SK-N-SH treated with all-trans-retinoic acid at 6 μM for 48 hours (cell line): ENCODE results near the gene CACNA2D3.

Source experiments
- ATAC-seq: fragments of 200-7000 bp; cut with Tn5 transposase; 3 replicates; pipeline ENCODE4 v1.9.1; 2020; ENCODE audit warnings: mild to moderate bottlenecking, moderate library complexity
- ARNTL ChIP-seq: fragments of 450-650 bp; formaldehyde crosslinking; IDR thresholded peaks from 2 replicates; pipeline ENCODE4 v1.5.0; 2020; ENCODE audit warnings: low read depth, mild to moderate bottlenecking, moderate library complexity, borderline replicate concordance
- BACH2 ChIP-seq: fragments of 250-450 bp; sonication (Bioruptor Pico); IDR thresholded peaks from 2 replicates; pipeline ENCODE4 v1.9.0; 2021; ENCODE audit warnings: mild to moderate bottlenecking, borderline replicate concordance
- CREB5 ChIP-seq: fragments of 250-450 bp; sonication (Bioruptor Pico); IDR thresholded peaks from 2 replicates; pipeline ENCODE4 v1.5.1; 2020; ENCODE audit warnings: low read depth, mild to moderate bottlenecking, moderate library complexity
- CSDC2 ChIP-seq: fragments of 250-450 bp; sonication (Bioruptor Pico); IDR thresholded peaks from 2 replicates; pipeline ENCODE4 v1.5.0; 2020; ENCODE audit warnings: mild to moderate bottlenecking, moderate library complexity
- CSRNP3 ChIP-seq: fragments of 250-450 bp; sonication (Bioruptor Pico); IDR thresholded peaks from 2 replicates; pipeline ENCODE4 v1.5.1; 2021; ENCODE audit warnings: mild to moderate bottlenecking, moderate library complexity
- ESRRG ChIP-seq: fragments of 250-450 bp; sonication (Bioruptor Pico); IDR thresholded peaks from 2 replicates; pipeline ENCODE4 v1.6.1; 2021; ENCODE audit warnings: mild to moderate bottlenecking
- GLIS3 ChIP-seq: fragments of 250-450 bp; sonication (Bioruptor Pico); IDR thresholded peaks from 2 replicates; pipeline ENCODE4 v1.5.0; 2020; ENCODE audit warnings: mild to moderate bottlenecking, moderate library complexity
- ISL1 ChIP-seq: fragments of 250-450 bp; sonication (Bioruptor Pico); IDR thresholded peaks from 2 replicates; pipeline ENCODE4 v2.1.2; 2022; ENCODE audit warnings: mild to moderate bottlenecking, moderate library complexity
- OSR1 ChIP-seq: fragments of 250-450 bp; sonication (Bioruptor Pico); IDR thresholded peaks from 2 replicates; pipeline ENCODE4 v1.8.0; 2022; ENCODE audit warnings: moderate library complexity, mild to moderate bottlenecking, inconsistent platforms
- POU6F1 ChIP-seq: fragments of 250-450 bp; sonication (Bioruptor Pico); IDR thresholded peaks from 2 replicates; pipeline ENCODE4 v1.8.0; 2021; ENCODE audit warnings: low read depth, mild to moderate bottlenecking, moderate library complexity, borderline replicate concordance
- PPARA ChIP-seq: fragments of 250-450 bp; sonication (Bioruptor Pico); IDR thresholded peaks from 2 replicates; pipeline ENCODE4 v1.5.0; 2020; ENCODE audit warnings: mild to moderate bottlenecking, borderline replicate concordance
- RARB ChIP-seq: fragments of 250-450 bp; sonication (Bioruptor Pico); IDR thresholded peaks from 2 replicates; pipeline ENCODE4 v1.8.0; 2021; ENCODE audit warnings: mild to moderate bottlenecking, moderate library complexity
- SNAI2 ChIP-seq: fragments of 250-450 bp; sonication (Bioruptor Pico); IDR thresholded peaks from 2 replicates; pipeline ENCODE4 v1.5.0; 2020; ENCODE audit warnings: mild to moderate bottlenecking, moderate library complexity
- TCF4 ChIP-seq: fragments of 250-450 bp; sonication (Bioruptor Pico); IDR thresholded peaks from 2 replicates; pipeline ENCODE4 v1.8.0; 2021; ENCODE audit warnings: mild to moderate bottlenecking, moderate library complexity, borderline replicate concordance
- ZC3H10 ChIP-seq: fragments of 250-450 bp; sonication (Bioruptor Pico); IDR thresholded peaks from 2 replicates; pipeline ENCODE4 v1.5.1; 2021; ENCODE audit warnings: mild to moderate bottlenecking, moderate library complexity
- ZFP3 ChIP-seq: fragments of 250-450 bp; sonication (Bioruptor Pico); IDR thresholded peaks from 2 replicates; pipeline ENCODE4 v1.5.0; 2020; ENCODE audit warnings: mild to moderate bottlenecking, moderate library complexity
- ZFP30 ChIP-seq: fragments of 450-650 bp; formaldehyde crosslinking; IDR thresholded peaks from 2 replicates; pipeline ENCODE4 v1.5.0; 2022; ENCODE audit warnings: mild to moderate bottlenecking, moderate library complexity
- ZNF70 ChIP-seq: fragments of 450-650 bp; formaldehyde crosslinking; IDR thresholded peaks from 2 replicates; pipeline ENCODE4 v1.5.0; 2020; ENCODE audit warnings: mild to moderate bottlenecking, moderate library complexity
- ZNF8 ChIP-seq: fragments of 450-650 bp; formaldehyde crosslinking; IDR thresholded peaks from 2 replicates; pipeline ENCODE4 v1.5.0; 2020; ENCODE audit warnings: mild to moderate bottlenecking, moderate library complexity
- TF ChIP-seq, protein P1 (sequence below): fragments of 250-450 bp; sonication (Bioruptor Pico); IDR thresholded peaks from 2 replicates; pipeline ENCODE4 v1.8.0; 2020; ENCODE audit warnings: mild to moderate bottlenecking, moderate library complexity, borderline replicate concordance

Gene CACNA2D3

DNA sequence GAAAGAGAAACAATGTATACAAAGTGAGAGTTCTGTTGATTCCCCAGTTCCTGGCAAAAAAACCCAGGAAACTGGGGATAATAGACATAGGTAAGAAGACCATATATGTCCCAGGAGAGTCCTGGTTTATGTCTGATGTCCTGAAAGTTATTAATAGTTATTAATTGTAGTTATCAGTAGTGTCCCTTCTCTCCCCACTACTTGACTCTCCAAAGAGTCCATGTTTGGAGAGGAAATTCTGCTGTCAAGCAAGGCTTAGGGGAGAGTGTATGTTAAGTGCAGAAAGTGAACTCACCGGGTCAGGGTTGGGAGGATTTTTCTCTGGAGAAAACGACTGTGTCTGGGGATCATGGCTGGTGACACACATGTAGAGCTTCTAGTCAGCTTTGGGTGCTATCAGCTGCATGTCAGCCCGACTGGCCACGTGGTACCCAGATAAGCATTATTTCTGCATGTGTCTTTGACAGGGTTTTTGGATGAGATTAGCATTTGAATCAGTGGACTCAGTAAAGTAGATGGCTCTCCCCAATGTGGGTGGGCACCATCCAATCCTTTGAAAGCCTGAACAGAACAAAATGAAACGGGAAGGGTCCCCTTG lies 80.4 kb downstream of the CACNA2D3 start:
- no peak for TF ChIP-seq ZFP30 (CRISPR knock-in tag)
- TF ChIP-seq POU6F1 (CRISPR knock-in tag): no peak
- TF ChIP-seq SNAI2: no peak
- TF ChIP-seq ZNF70 (CRISPR knock-in tag): no peak
- TF ChIP-seq PPARA (CRISPR knock-in tag): no peak
- TF ChIP-seq CSRNP3 (CRISPR knock-in tag): no peak
- ATAC-seq: no peak

DNA sequence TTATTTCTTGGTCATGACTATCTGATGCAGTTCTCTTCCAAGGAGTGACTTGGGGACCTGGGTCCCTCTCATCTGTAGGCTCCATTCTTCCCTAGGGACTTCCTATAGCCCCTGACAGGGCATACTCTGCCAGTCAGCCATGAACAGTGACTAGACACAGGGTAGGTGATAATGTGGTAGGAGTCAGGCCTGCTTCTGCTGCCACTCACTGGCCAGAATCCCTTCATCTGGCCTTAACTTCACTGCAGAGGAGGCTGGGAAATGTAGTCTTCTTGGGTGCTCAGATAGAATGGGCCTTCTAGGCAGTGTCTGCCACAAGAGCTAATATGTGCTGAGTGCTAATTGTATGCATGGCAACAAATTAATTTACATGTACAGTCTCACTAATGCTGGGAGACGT lies 84.5 kb downstream of the CACNA2D3 start:
- no peak for TF ChIP-seq OSR1
- TF ChIP-seq POU6F1 (CRISPR knock-in tag): no peak
- no peak for TF ChIP-seq ZFP3 (CRISPR knock-in tag)
- no peak for TF ChIP-seq ZC3H10 (CRISPR knock-in tag)
- no peak for TF ChIP-seq TCF4 (CRISPR knock-in tag)
- TF ChIP-seq GLIS3 (CRISPR knock-in tag): no peak
- no peak for TF ChIP-seq ZNF70 (CRISPR knock-in tag)
- TF ChIP-seq CSDC2: no peak
- TF ChIP-seq RARB (CRISPR knock-in tag): no peak
- TF ChIP-seq, protein P1, sequence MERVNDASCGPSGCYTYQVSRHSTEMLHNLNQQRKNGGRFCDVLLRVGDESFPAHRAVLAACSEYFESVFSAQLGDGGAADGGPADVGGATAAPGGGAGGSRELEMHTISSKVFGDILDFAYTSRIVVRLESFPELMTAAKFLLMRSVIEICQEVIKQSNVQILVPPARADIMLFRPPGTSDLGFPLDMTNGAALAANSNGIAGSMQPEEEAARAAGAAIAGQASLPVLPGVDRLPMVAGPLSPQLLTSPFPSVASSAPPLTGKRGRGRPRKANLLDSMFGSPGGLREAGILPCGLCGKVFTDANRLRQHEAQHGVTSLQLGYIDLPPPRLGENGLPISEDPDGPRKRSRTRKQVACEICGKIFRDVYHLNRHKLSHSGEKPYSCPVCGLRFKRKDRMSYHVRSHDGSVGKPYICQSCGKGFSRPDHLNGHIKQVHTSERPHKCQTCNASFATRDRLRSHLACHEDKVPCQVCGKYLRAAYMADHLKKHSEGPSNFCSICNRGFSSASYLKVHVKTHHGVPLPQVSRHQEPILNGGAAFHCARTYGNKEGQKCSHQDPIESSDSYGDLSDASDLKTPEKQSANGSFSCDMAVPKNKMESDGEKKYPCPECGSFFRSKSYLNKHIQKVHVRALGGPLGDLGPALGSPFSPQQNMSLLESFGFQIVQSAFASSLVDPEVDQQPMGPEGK (CRISPR knock-in tag): no peak
- no peak for TF ChIP-seq ZFP30 (CRISPR knock-in tag)
- no peak for TF ChIP-seq ARNTL (CRISPR knock-in tag)
- no peak for TF ChIP-seq CREB5 (CRISPR knock-in tag)
- TF ChIP-seq ZNF8 (CRISPR knock-in tag): no peak
- no peak for TF ChIP-seq ISL1 (CRISPR knock-in tag)
- ATAC-seq: no peak

DNA sequence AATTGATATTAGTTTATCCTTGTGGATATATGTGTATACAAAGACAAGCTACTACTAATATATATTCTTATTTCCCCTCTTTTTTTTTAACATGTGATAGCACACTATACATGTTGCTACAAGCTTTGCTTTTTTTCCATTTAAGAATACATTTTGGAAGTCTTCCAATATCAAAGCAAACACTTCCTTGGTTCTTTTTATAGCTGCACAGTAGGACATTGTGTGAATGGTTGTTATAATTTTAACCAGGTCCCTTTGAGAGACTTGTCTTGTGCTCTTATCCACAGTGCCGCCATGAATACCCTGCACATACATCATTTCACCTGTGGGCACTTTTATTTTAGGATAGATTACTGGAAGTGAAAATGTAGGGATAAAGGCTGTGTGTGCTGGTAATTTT lies 88.7 kb downstream of the CACNA2D3 start:
- TF ChIP-seq SNAI2: no peak
- TF ChIP-seq CREB5 (CRISPR knock-in tag): no peak
- no peak for TF ChIP-seq GLIS3 (CRISPR knock-in tag)
- no peak for TF ChIP-seq TCF4 (CRISPR knock-in tag)
- TF ChIP-seq ESRRG: no peak
- no peak for TF ChIP-seq BACH2
- TF ChIP-seq CSRNP3 (CRISPR knock-in tag): no peak
- TF ChIP-seq PPARA (CRISPR knock-in tag): no peak
- TF ChIP-seq OSR1: no peak
- no peak for TF ChIP-seq ZC3H10 (CRISPR knock-in tag)
- TF ChIP-seq RARB (CRISPR knock-in tag): no peak
- TF ChIP-seq ZFP3 (CRISPR knock-in tag): no peak
- no peak for TF ChIP-seq POU6F1 (CRISPR knock-in tag)
- no peak for ATAC-seq
